Cerebellar cortex (tissue), 1 donor: Measurements from ENCODE around the gene FILIP1L.

Experiments used
- DNase-seq: peaks from one replicate; pipeline ENCODE4 v3.0.0-alpha.2; 2015; ENCODE audit warnings: low spot score

Gene FILIP1L

GRCh38 chr3:99950921-99951320 is 163.4 kb downstream of the FILIP1L start:
- no peak for DNase-seq

DNA sequence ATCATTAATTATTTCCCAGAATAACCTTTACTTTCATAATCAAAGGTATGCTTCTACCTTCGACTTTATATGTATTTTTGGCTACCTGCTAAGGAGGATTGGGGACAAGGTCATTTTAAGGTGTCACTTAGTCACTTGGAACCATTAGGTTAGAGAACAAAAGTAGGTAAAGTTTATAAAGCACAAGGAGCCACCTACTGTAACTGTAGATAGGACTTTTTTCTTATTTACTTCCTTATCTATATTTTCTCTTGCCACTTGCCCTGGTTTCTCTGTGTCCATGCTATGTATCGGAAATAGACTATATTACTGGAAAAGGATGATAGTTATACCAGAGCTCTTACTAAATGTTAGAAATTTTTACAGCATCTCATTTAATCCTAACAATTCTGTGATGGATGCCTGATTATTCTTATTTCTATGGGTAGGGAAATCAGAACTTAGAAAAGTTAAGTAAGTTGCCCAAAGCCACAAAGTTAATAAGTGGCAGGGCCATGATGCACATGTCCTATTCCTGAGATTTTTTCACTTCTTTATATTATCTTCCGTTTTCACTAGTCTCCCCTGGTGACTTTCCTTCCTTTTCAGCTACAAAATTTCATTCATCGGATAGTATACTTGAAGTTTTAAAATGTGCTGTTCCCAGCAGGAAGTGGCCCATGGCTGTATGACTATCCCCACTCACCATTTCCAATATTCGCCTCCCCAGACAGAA is 164.2 kb downstream of the FILIP1L start:
- DNase-seq, result no peak

GRCh38 chr3:99948467-99949089 is 165.7 kb downstream of the FILIP1L start:
- no peak for DNase-seq

GRCh38 chr3:99947356-99947755 is 166.9 kb downstream of the FILIP1L start:
- DNase-seq, result no peak

- DNase-seq, result no peak
Measured at GRCh38 chr3:99945328-99945995, 168.8 kb downstream of the FILIP1L start.

DNA sequence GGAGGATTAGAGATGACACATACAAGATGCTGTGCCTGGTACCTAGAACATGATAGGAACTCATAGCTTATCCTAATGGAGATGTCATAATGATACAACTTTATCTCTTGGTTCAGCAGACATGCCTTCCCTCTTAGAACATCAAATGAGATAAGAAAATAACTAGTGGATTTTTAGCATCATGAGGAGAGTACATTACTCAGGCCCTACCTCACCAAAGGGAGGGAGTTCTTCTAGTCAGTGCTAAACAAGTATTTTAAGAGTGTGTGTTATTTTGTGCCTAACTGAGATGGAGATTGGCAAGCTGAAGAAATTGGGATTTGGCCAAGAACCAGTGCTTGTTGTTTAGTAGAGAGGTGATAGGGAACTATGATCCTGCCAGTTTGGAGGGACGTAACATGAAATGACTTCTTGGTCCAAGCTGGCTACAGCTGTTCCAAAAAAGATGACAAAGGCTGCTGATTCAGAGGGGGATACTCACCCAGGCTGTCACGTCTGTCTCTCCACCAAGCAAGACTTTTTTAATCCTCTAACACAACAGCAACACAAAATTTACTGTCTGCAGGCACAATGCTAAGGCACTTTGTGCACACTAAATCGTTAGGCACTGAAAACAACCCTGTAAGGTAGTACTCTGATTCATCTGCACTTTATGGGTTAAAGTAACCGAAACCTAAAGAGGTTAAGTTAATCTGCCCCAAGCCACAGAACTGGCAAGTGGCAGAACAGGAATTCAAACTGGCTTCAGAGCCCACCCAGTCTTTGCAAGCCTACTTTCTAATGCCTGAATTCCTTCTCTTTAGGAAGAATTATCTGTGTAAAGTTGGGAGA is 170.2 kb downstream of the FILIP1L start:
- no peak for DNase-seq

- DNase-seq, result no peak
Measured at GRCh38 chr3:99941211-99941610, 173.1 kb downstream of the FILIP1L start.

DNA sequence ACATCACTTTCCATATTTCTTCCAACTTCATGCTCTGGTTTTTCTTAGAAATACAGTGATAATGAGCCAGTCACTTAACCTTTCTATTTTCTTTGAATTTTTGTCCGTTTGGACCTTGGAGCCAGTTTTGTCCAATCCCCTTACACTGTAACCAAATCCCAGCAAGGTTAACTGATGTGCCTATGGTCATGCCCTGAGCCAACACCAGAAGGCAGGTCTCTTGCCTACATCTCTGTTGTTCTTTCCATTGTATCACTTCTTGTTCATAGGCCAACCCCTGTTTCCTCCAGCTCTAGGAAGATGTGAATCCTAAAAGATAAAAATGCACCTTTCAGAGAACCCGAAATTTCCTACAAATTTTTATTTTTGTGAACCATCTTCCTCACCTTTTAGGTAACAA is 174.0 kb downstream of the FILIP1L start:
- DNase-seq, result no peak

- no peak for DNase-seq
Measured at GRCh38 chr3:99939876-99940275, 174.4 kb downstream of the FILIP1L start.

DNA sequence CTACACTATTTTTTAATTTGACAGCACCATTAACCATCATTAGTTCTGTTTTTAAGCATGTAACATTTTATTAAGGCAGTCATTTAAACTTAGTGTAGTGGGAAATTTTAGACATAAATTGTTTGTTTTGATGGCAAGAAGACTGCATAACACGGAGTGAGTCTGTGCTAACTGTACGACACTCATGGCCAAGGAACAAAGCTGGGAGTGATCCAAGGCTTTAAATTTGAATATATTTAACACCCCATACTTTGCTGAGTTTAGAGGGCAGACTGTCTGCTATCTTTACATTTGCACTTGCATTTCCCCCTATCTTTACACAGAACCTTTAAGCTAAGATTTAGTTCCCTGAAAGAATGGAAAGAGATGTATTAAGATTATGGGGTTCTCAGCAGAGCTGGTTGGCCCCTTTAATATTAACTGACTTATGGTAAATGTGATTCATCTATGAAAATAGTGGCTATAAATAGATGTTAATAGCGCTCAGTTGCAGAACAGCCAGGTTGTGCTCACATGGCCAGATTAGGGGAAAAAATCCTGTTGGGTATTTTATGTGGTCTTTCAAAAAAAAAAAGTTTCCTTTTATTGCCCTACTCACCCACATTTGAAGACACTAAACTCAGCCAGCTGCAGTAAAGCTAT is 175.9 kb downstream of the FILIP1L start:
- DNase-seq, result no peak

- no peak for DNase-seq
Measured at GRCh38 chr3:99934975-99935797, 179.1 kb downstream of the FILIP1L start.

GRCh38 chr3:99933971-99934750 is 180.1 kb downstream of the FILIP1L start:
- DNase-seq, result no peak

- DNase-seq, result no peak
Measured at GRCh38 chr3:99931059-99931458, 183.2 kb downstream of the FILIP1L start.

- DNase-seq, result peak; percentile 77
Measured at GRCh38 chr3:99929745-99930139, 184.6 kb downstream of the FILIP1L start.

GRCh38 chr3:99928771-99929744 is 185.2 kb downstream of the FILIP1L start:
- no peak for DNase-seq

- DNase-seq, result no peak
Measured at GRCh38 chr3:99927671-99928457, 186.4 kb downstream of the FILIP1L start.

GRCh38 chr3:99925584-99926230 is 188.6 kb downstream of the FILIP1L start:
- peak; percentile 91 for DNase-seq

- no peak for DNase-seq
Measured at GRCh38 chr3:99923873-99924272, 190.4 kb downstream of the FILIP1L start.
